ENCODE data around the gene ZNF543. TPM values are rescaled to one million over a fixed set of nuclear protein-coding genes. Genes with fewer than 3 reads are reported as not detected.

The ZNF543 gene
- total and polyA plus RNA-seq, 9 of the 15 experiments (the other 6 are each of a cell fraction or from before 2014, with no cell fraction given), result 0.14 to 5.5 (median 2.4) TPM

DNA sequence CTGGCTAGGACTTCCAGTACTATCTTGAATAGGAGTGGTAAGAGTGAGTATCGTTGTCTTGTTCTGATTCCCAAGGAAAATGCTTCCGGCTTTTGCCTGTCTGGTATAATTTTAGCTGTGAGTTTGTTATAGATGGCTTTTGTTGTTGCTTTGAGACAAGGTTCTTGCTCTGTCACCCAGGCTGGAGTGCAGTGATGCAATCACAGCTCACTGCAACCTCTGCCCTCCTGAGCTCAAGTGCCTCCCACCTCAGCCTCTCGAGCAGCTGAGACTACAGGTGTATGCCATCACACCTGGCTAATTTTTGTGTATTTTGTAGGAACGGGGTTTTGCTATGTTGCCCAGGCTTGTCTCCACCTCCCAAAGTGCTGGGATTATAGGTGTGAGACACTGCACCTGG is 6.1 kb upstream of the ZNF543 start (continued):
- TF ChIP-seq, protein P1, sequence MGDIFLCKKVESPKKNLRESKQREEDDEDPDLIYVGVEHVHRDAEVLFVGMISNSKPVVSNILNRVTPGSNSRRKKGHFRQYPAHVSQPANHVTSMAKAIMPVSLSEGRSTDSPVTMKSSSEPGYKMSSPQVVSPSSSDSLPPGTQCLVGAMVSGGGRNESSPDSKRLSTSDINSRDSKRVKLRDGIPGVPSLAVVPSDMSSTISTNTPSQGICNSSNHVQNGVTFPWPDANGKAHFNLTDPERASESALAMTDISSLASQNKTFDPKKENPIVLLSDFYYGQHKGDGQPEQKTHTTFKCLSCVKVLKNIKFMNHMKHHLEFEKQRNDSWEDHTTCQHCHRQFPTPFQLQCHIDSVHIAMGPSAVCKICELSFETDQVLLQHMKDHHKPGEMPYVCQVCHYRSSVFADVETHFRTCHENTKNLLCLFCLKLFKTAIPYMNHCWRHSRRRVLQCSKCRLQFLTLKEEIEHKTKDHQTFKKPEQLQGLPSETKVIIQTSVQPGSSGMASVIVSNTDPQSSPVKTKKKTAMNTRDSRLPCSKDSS (IDR thresholded peaks at IDR 0.05; ENCODE audit: low read depth, partially characterized antibody), result no peak
- TF ChIP-seq SETDB1 (IDR thresholded peaks at IDR 0.05; ENCODE audit: low read length), result no peak
- TF ChIP-seq TRIM28 (IDR thresholded peaks at IDR 0.05), result no peak
- no peak for TF ChIP-seq NFATC3 (IDR thresholded peaks at IDR 0.05)
- TF ChIP-seq BRD4 (IDR thresholded peaks at IDR 0.05), result no peak
- TF ChIP-seq, protein P2, sequence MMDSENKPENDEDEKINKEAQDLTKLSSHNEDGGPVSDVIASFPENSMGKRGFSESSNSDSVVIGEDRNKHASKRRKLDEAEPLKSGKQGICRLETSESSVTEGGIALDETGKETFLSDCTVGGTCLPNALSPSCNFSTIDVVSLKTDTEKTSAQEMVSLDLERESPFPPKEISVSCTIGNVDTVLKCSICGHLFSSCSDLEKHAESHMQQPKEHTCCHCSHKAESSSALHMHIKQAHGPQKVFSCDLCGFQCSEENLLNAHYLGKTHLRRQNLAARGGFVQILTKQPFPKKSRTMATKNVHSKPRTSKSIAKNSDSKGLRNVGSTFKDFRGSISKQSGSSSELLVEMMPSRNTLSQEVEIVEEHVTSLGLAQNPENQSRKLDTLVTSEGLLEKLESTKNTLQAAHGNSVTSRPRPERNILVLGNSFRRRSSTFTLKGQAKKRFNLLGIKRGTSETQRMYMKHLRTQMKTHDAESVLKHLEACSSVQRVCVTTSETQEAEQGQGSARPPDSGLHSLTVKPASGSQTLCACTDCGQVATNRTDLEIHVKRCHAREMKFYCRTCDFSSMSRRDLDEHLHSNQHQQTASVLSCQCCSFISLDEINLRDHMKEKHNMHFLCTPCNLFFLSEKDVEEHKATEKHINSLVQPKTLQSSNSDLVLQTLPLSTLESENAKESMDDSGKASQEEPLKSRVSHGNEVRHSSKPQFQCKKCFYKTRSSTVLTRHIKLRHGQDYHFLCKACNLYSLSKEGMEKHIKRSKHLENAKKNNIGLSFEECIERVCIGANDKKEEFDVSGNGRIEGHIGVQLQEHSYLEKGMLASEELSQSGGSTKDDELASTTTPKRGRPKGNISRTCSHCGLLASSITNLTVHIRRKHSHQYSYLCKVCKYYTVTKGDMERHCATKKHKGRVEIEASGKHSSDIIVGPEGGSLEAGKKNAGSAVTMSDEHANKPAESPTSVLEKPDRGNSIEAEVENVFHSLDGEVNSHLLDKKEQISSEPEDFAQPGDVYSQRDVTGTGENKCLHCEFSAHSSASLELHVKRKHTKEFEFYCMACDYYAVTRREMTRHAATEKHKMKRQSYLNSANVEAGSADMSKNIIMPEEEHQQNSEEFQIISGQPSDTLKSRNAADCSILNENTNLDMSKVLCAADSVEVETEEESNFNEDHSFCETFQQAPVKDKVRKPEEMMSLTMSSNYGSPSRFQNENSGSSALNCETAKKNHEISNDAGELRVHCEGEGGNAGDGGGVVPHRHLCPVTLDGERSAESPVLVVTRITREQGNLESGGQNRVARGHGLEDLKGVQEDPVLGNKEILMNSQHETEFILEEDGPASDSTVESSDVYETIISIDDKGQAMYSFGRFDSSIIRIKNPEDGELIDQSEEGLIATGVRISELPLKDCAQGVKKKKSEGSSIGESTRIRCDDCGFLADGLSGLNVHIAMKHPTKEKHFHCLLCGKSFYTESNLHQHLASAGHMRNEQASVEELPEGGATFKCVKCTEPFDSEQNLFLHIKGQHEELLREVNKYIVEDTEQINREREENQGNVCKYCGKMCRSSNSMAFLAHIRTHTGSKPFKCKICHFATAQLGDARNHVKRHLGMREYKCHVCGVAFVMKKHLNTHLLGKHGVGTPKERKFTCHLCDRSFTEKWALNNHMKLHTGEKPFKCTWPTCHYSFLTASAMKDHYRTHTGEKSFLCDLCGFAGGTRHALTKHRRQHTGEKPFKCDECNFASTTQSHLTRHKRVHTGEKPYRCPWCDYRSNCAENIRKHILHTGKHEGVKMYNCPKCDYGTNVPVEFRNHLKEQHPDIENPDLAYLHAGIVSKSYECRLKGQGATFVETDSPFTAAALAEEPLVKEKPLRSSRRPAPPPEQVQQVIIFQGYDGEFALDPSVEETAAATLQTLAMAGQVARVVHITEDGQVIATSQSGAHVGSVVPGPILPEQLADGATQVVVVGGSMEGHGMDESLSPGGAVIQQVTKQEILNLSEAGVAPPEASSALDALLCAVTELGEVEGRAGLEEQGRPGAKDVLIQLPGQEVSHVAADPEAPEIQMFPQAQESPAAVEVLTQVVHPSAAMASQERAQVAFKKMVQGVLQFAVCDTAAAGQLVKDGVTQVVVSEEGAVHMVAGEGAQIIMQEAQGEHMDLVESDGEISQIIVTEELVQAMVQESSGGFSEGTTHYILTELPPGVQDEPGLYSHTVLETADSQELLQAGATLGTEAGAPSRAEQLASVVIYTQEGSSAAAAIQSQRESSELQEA (IDR thresholded peaks at IDR 0.05; ENCODE audit: low read depth), result no peak
- no peak for TF ChIP-seq SMARCB1 (IDR thresholded peaks at IDR 0.05; ENCODE audit: insufficient read length, low read depth)
- TF ChIP-seq EHMT2 (IDR thresholded peaks at IDR 0.05), result no peak
- TF ChIP-seq ZNF785 (CRISPR knock-in tag; IDR thresholded peaks at IDR 0.05), result no peak
- no peak for TF ChIP-seq KDM5B (IDR thresholded peaks at IDR 0.05; ENCODE audit: insufficient replicate concordance, low read depth, low read length)
